Measurements from ENCODE around the gene FGF22.
"Not testable (repeated sequence)": the region's sequence is repeated elsewhere in the genome, so short reads cannot be mapped to it uniquely, and the experiment has no call there.

Gene FGF22

DNA sequence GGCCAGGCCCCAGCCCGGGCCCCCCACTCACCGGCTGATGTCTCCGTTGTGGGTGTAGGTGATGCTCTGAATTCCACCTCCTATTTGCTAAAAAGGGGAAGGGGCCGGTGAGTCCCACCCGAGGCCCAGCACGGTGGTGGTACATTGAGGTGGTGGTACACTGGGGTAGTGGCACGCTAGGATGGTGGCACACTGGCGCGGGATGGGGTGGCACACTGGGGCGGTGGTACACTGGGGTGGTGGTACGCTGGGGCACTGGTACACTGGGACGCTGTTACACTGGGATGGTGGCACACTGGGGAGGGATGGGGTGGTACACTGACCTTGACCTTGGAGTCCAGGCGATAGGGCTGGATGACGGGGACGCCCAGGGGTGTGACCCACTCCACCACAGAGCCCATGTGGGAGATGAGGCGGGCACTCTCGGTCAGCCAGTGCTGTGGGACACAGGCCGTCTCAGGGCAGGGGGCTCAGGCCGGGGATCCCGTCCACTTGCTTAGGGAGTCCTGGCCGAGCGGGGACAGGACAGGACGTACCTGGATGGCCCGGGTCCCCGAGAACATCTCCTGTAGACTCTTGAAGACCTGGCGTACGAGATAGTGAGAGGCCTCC is 20.9 kb upstream of the FGF22 start:
- TF ChIP-seq, protein P1, sequence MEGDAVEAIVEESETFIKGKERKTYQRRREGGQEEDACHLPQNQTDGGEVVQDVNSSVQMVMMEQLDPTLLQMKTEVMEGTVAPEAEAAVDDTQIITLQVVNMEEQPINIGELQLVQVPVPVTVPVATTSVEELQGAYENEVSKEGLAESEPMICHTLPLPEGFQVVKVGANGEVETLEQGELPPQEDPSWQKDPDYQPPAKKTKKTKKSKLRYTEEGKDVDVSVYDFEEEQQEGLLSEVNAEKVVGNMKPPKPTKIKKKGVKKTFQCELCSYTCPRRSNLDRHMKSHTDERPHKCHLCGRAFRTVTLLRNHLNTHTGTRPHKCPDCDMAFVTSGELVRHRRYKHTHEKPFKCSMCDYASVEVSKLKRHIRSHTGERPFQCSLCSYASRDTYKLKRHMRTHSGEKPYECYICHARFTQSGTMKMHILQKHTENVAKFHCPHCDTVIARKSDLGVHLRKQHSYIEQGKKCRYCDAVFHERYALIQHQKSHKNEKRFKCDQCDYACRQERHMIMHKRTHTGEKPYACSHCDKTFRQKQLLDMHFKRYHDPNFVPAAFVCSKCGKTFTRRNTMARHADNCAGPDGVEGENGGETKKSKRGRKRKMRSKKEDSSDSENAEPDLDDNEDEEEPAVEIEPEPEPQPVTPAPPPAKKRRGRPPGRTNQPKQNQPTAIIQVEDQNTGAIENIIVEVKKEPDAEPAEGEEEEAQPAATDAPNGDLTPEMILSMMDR (IDR thresholded peaks at IDR 0.05; ENCODE audit: low read depth, low read length, missing control alignments), result no peak
- no peak for DNase-seq (ENCODE audit: extremely low read depth, low read depth)
- H3K4me3 ChIP-seq (replicated peaks; ENCODE audit: low read depth, low read length), result no peak overlapping the region

DNA sequence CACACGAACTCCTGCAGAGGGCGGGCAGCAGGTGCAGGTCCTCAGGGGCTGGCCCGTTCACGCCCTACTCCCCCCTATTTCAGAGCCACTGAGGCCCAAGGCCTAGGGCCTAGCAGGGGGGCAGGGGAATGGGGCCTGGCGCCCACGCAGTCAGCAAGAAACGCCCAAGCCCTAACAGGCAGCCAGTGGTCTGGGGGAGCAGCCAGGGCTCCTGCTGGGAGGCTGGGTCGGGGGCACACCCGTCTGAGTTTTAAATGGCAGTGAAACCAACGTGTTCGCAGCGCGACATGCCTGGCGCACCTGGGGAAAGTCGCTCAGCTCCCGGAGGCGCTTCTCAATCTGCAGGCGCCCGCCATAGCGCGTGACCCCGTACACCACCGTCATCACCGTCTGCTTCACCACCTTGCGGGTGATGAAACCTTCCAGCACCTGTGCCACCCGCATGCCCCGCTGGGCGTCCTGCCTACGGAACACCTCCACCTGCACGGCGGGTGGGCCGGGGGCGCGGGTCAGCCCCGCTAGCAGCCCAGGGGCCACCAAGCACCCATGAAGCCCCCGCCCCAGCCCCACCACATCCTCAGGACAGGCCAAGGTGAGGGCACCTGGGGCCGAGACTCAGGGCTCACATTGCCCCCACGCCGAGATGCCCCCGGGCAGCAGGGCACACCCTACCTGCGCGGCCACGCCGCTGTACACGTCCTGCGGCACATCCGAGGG is 20.2 kb upstream of the FGF22 start:
- TF ChIP-seq, protein P1 (IDR thresholded peaks at IDR 0.05; ENCODE audit: low read depth, low read length, missing control alignments), result no peak
- DNase-seq (ENCODE audit: extremely low read depth, low read depth), result no peak
- no peak overlapping the region for H3K4me3 ChIP-seq (replicated peaks; ENCODE audit: low read depth, low read length)

GRCh38 chr19:620166-620862 is 19.4 kb upstream of the FGF22 start:
- DNase-seq (ENCODE audit: extremely low read depth, low read depth), result no peak
- TF ChIP-seq, protein P1 (IDR thresholded peaks at IDR 0.05; ENCODE audit: low read depth, low read length, missing control alignments), result no peak
- no peak overlapping the region for H3K4me3 ChIP-seq (replicated peaks; ENCODE audit: low read depth, low read length)

GRCh38 chr19:621191-621590 is 18.5 kb upstream of the FGF22 start:
- DNase-seq (ENCODE audit: extremely low read depth, low read depth); H3K4me3 ChIP-seq (replicated peaks; ENCODE audit: low read depth, low read length): not testable (repeated sequence)

DNA sequence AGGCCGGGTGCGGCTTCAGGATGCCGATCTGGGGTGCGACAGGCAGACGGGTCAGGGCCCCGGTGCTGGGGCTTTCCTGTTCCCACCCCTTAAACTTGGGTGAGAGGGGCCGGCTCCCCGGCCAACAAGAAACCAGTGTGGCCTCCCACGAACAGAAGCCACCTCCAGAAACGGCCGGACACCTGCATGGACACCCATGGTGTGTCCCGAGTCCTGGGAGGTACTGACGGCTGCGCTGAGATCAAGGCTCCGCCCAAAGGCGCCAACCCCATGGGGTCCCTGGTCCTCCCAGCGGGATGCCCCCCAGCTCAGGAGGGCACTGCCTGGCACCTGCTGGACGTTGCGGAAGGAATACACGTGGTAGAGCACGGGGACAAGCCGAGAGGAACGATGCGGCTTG is 17.9 kb upstream of the FGF22 start:
- TF ChIP-seq, protein P1 (IDR thresholded peaks at IDR 0.05; ENCODE audit: low read depth, low read length, missing control alignments), result no peak
- no peak overlapping the region for H3K4me3 ChIP-seq (replicated peaks; ENCODE audit: low read depth, low read length)
- DNase-seq (ENCODE audit: extremely low read depth, low read depth), result no peak

- DNase-seq (ENCODE audit: extremely low read depth, low read depth), result no peak
- no peak overlapping the region for H3K4me3 ChIP-seq (replicated peaks; ENCODE audit: low read depth, low read length)
- TF ChIP-seq, protein P1 (IDR thresholded peaks at IDR 0.05; ENCODE audit: low read depth, low read length, missing control alignments), result no peak
Measured at GRCh38 chr19:622666-623065, 17.0 kb upstream of the FGF22 start.

GRCh38 chr19:623175-623916 is 16.3 kb upstream of the FGF22 start:
- no peak overlapping the region for H3K4me3 ChIP-seq (replicated peaks; ENCODE audit: low read depth, low read length)
- DNase-seq (ENCODE audit: extremely low read depth, low read depth), result no peak
- TF ChIP-seq, protein P1 (IDR thresholded peaks at IDR 0.05; ENCODE audit: low read depth, low read length, missing control alignments), result no peak
